GM12878 (cell line): ENCODE measurements around the gene LIMS2. TPM values are rescaled to one million over a fixed set of nuclear protein-coding genes. Genes with fewer than 3 reads are reported as not detected.

Experiments used
- ATAC-seq: fragments of 200-7000 bp; cut with Tn5 transposase; 3 replicates; pipeline ENCODE4 v1.9.1; 2020; ENCODE audit warnings: mild to moderate bottlenecking, moderate library complexity
- BruUV-seq: library from RNA; stranded (reverse); fragments of 400-500 nt; replicated peaks from 2 replicates; lab custom pipeline; 2021; lab: Mats Ljungman, UMichigan
- CTCF ChIA-PET: fragments of 300-600 bp; sonication (Branson Sonifier 250); formaldehyde crosslinking; extraction: SDS; loops from one replicate; lab custom pipeline; 2021; ENCODE audit warnings: inconsistent platforms; lab: Yijun Ruan, JAX
- POLR2A ChIA-PET: fragments of 350-600 bp; formaldehyde crosslinking; extraction: SDS; loops from one replicate; lab custom pipeline; 2021; ENCODE audit warnings: inconsistent platforms; lab: Charles Lee
- RAD21 ChIA-PET: fragments of 300-600 bp; sonication (Branson Sonifier 250); formaldehyde crosslinking; loops from one replicate; lab custom pipeline; 2023; ENCODE audit warnings: antibody characterized with exemption; ENCODE audit not compliant: unreplicated experiment; lab: Charles Lee
- SMC1A ChIA-PET: fragments of 300-600 bp; sonication (Branson Sonifier 250); formaldehyde crosslinking; loops from one replicate; lab custom pipeline; 2023; ENCODE audit not compliant: unreplicated experiment, uncharacterized antibody; lab: Charles Lee
- DNase-seq: peaks from one replicate; pipeline ENCODE4 v3.0.0-alpha.2; 2011; ENCODE audit warnings: low read depth, low spot score
- FAIRE-seq: peaks from 3 replicates; lab custom pipeline; 2011; peaks lifted over from hg19 to GRCh38; lab: Jason Lieb, UNC
- H2AFZ ChIP-seq: 2 replicates; pipeline ENCODE4 v1.6.0; 2011; ENCODE audit warnings: low read depth, low read length, control low read depth; ENCODE audit not compliant: control insufficient read depth
- H3K27ac ChIP-seq: 2 replicates; pipeline ENCODE4 v1.5.1; 2011; ENCODE audit warnings: control low read depth; ENCODE audit not compliant: control insufficient read depth, insufficient read depth
- H3K27me3 ChIP-seq, 2 experiments: replicated peaks in 1 of 2; 2 replicates each; pipeline versions ENCODE4 v1.6.0 to v1.6.1; 2011; ENCODE audit warnings: low read length in 1 of 2; ENCODE audit not compliant: control insufficient read depth in 2 of 2, insufficient read depth in 2 of 2
- H3K36me3 ChIP-seq, 2 experiments: 2 replicates each; pipeline ENCODE4 v1.5.1; 2011; ENCODE audit warnings: low read length in 1 of 2; ENCODE audit not compliant: control insufficient read depth in 2 of 2, insufficient read depth in 2 of 2
- H3K4me1 ChIP-seq: 2 replicates; pipeline ENCODE4 v1.6.1; 2011; ENCODE audit warnings: mild to moderate bottlenecking, low read length, moderate library complexity, mixed read lengths; ENCODE audit not compliant: control insufficient read depth, insufficient read depth
- H3K4me2 ChIP-seq: 2 replicates; pipeline ENCODE4 v1.6.0; 2011; ENCODE audit warnings: control low read depth; ENCODE audit not compliant: control insufficient read depth, insufficient read depth
- H3K4me3 ChIP-seq: fragments of 200-600 bp; sonication (generic); 2 replicates; pipeline ENCODE4 v1.5.1; 2016
- H3K79me2 ChIP-seq: 2 replicates; pipeline ENCODE4 v1.6.0; 2011; ENCODE audit warnings: low read length; ENCODE audit not compliant: control insufficient read depth, insufficient read depth
- H3K9ac ChIP-seq: 2 replicates; pipeline ENCODE4 v1.8.0; 2011; ENCODE audit warnings: low read length, control low read depth, mixed read lengths; ENCODE audit not compliant: control insufficient read depth, insufficient read depth
- H3K9me3 ChIP-seq: replicated peaks from 3 replicates; pipeline ENCODE4 v1.5.1; 2011; ENCODE audit warnings: mild to moderate bottlenecking, low read length; ENCODE audit not compliant: control insufficient read depth, insufficient read depth
- H4K20me1 ChIP-seq: 2 replicates; pipeline ENCODE4 v1.6.0; 2011; ENCODE audit not compliant: control insufficient read depth, insufficient read depth
- EED ChIP-seq: sonication (generic); IDR thresholded peaks from 2 replicates; pipeline ENCODE4 v1.6.1; 2016; ENCODE audit warnings: antibody characterized with exemption, low read depth
- ETV6 ChIP-seq, 2 experiments: fragments of 450-650 bp in 1 of 2; IDR thresholded peaks in 1 of 2; conservative IDR thresholded peaks in 1 of 2; 2 replicates each; pipeline ENCODE4 v1.6.1; 2014; ENCODE audit warnings: antibody characterized with exemption in 1 of 2, borderline replicate concordance in 1 of 2, low read depth in 1 of 2, mild to moderate bottlenecking in 1 of 2, moderate library complexity in 1 of 2
- EZH2 ChIP-seq: IDR thresholded peaks from 2 replicates; pipeline ENCODE4 v1.6.1; 2012; ENCODE audit warnings: low read depth, mild to moderate bottlenecking, control low read depth, inconsistent platforms, low read length, borderline replicate concordance; ENCODE audit not compliant: control insufficient read depth
- KLF5 ChIP-seq: fragments of 450-650 bp; IDR thresholded peaks from 2 replicates; pipeline ENCODE4 v1.6.1; 2014; ENCODE audit warnings: mild to moderate bottlenecking; ENCODE audit not compliant: partially characterized antibody
- MYB ChIP-seq: fragments of 150-350 bp; IDR thresholded peaks from 2 replicates; pipeline ENCODE4 v1.6.1; 2014; ENCODE audit warnings: mild to moderate bottlenecking, low read depth, low read length, borderline replicate concordance
- NKRF ChIP-seq: fragments of 450-650 bp; conservative IDR thresholded peaks from 2 replicates; pipeline ENCODE4 v1.6.1; 2017; ENCODE audit warnings: mild to moderate bottlenecking, moderate library complexity
- POLR2AphosphoS2 ChIP-seq: IDR thresholded peaks from 2 replicates; pipeline ENCODE4 v1.6.1; 2011; ENCODE audit warnings: low read depth, mild to moderate bottlenecking, low read length, improper control_type of control experiment, moderate library complexity
- SKIL ChIP-seq: fragments of 450-650 bp; IDR thresholded peaks from 2 replicates; pipeline ENCODE4 v1.6.1; 2017; ENCODE audit warnings: mild to moderate bottlenecking, low read depth, inconsistent platforms; ENCODE audit not compliant: poor library complexity, severe bottlenecking
- WGBS: methylation state at CpG from one replicate; pipeline ENCODE4 v1.1.6; 2016; ENCODE audit warnings: low lambda C conversion rate; ENCODE audit not compliant: insufficient replicate concordance, insufficient coverage; ENCODE audit errors: missing lambda C conversion rate; 5-methylcytosine and 5-hydroxymethylcytosine counted together
- in situ Hi-C: fragments of 300-500 bp; cut with MboI; formaldehyde crosslinking; loops from 9 replicates; pipeline ENCODE4 v1.14.3; 2018; ENCODE audit warnings: mixed read lengths
- intact Hi-C: fragments of 100-400 bp; cut with micrococcal nuclease; formaldehyde crosslinking; loops from one replicate; pipeline ENCODE4 v1.14.2; 2022; ENCODE audit not compliant: unreplicated experiment
- polyA plus RNA-seq, 11 experiments: library from polyadenylated mRNA; depleted of rRNA in 4 of 11; unstranded in 6 of 11; stranded (reverse) in 5 of 11; fragments of >200 nt; fragmentation: Nextera tagmentation in 4 of 11; fragmentation: Illumina TruSeq in 1 of 11; extraction: Ambion mirVana in 4 of 11; extraction: Trizol in 1 of 11; gene quantifications; 1 replicate in 1 of 11; 2 replicates in 10 of 11; pipeline versions ENCODE4 v1.2.1 to v1.2.3, GENCODE V29; 2011 to 2016; ENCODE audit warnings: inconsistent platforms in 2 of 11, missing spikeins in 2 of 11, low read depth in 1 of 11
- total RNA-seq, 4 experiments: library from RNA; depleted of rRNA in 3 of 4; stranded (reverse); fragments of >200 nt in 3 of 4; fragmentation: Illumina TruSeq in 1 of 4; extraction: Trizol in 1 of 4; gene quantifications; 2 replicates each; pipeline versions ENCODE4 v1.2.1 to v1.2.3, GENCODE V29; 2013 to 2021

Gene LIMS2
- total and polyA plus RNA-seq, 10 of the 15 experiments (the other 5 are each of a cell fraction or from before 2014, with no cell fraction given) = 0.06 to 0.81 (median 0.16) TPM; not detected in 2

GRCh38 chr2:127704641-127705390 lies 29.5 kb upstream of the LIMS2 start:
- Histone ChIP-seq H3K9me3 (no peaks in the 10 kb centered on the region), H3K9ac (no peak overlapping the region), H2AFZ (no peak overlapping the region), H3K27ac (no peak overlapping the region), H3K79me2 (peaks cover 21% of the 10 kb centered on the region), H3K36me3 (peaks cover 10 to 18% of the 10 kb centered on the region in 2 experiments; a peak in 3 of 4 replicates), H3K4me1 (peaks cover 9% of the 10 kb centered on the region), H3K4me2 (no peak overlapping the region), H3K27me3 (no peaks in the 10 kb centered on the region), H4K20me1 (no peaks in the 10 kb centered on the region), H3K4me3 (no peak overlapping the region)
- ChIA-PET RAD21 (interaction anchor here (1.0 to 5.7 kb wide), 4 partner anchors 30 to 114 kb away, joined by 3 to 53 read pairs (median 12); no protein-coding TSS in a partner anchor), SMC1A (interaction anchor here (0.6 to 3.2 kb wide), 18 partner anchors 8 to 561 kb away, joined by 3 to 12 read pairs (median 4); no protein-coding TSS in a partner anchor), CTCF (interaction anchor here (0.9 to 3.3 kb wide), 4 partner anchors 9 to 117 kb away, joined by 3 to 9 read pairs (median 5); partner anchors contain the start of gene WDR33), POLR2A (interaction anchor here (1.2 to 2.3 kb wide), 4 partner anchors 20 to 107 kb away, joined by 3 to 8 read pairs (median 4); partner anchors contain the start of gene WDR33)
- in situ Hi-C loops = no loop called here
- no peak for ATAC-seq
- DNase-seq = no peak
- WGBS = 89% methylated on average over 5 of the region's 5 CpGs
- no peak for TF ChIP-seq MYB
- BruUV-seq = no TSS peak
- no peak for FAIRE-seq
- intact Hi-C loops = loop anchor here (5.0 kb wide), 5 partner anchors 37 to 322 kb away; partner anchors contain the start of genes IWS1, POLR2D and SAP130

- H3K9me3 ChIP-seq = no peaks in the 10 kb centered on the region
- ChIA-PET CTCF (interaction anchor here (1.4 to 3.3 kb wide), 4 partner anchors 11 to 108 kb away, joined by 3 to 9 read pairs (median 6); partner anchors contain the start of gene WDR33), RAD21 (interaction anchor here (0.8 to 5.7 kb wide), 7 partner anchors 31 to 108 kb away, joined by 3 to 53 read pairs (median 10); no protein-coding TSS in a partner anchor), POLR2A (interaction anchor here (0.6 to 2.1 kb wide), 6 partner anchors 11 to 127 kb away, joined by 3 to 9 read pairs (median 4); no protein-coding TSS in a partner anchor), SMC1A (interaction anchor here (0.6 to 3.2 kb wide), 16 partner anchors 11 to 119 kb away, joined by 3 to 17 read pairs (median 4); no protein-coding TSS in a partner anchor)
- DNase-seq = no peak
- no peak for FAIRE-seq
- peak overlapping the region; percentile 71 for H3K4me3 ChIP-seq
- 88% methylated on average over 5 of the region's 5 CpGs for WGBS
- H3K9ac ChIP-seq = no peak overlapping the region
- intact Hi-C loops = loop anchor here (5.0 kb wide), 5 partner anchors 39 to 324 kb away; partner anchors contain the start of genes IWS1, POLR2D and SAP130
- no peak overlapping the region for H3K27ac ChIP-seq
- no peak overlapping the region for H2AFZ ChIP-seq
- H3K79me2 ChIP-seq = peaks cover 21% of the 10 kb centered on the region
- BruUV-seq = no TSS peak
- no peaks in the 10 kb centered on the region for H3K27me3 ChIP-seq
- peaks cover 9% of the 10 kb centered on the region for H3K4me1 ChIP-seq
- in situ Hi-C loops = no loop called here
- no peaks in the 10 kb centered on the region for H4K20me1 ChIP-seq
- H3K36me3 ChIP-seq = peaks cover 7 to 10% of the 10 kb centered on the region in 2 experiments; a peak in 3 of 4 replicates
- peak overlapping the region; percentile 93 for H3K4me2 ChIP-seq
- ATAC-seq = no peak
- TF ChIP-seq EZH2 (no peak), SKIL (no peak), NKRF (no peak), ETV6 (conservative IDR thresholded peaks at IDR 0.05 in 1 of 2, IDR thresholded peaks at IDR 0.05 in 1 of 2; ENCODE audit: borderline replicate concordance in 1 of 2, low read depth in 1 of 2) (no peak), KLF5 (no peak), POLR2AphosphoS2 (no peak), EED (no peak)
Observed at GRCh38 chr2:127703282-127703681, 28.0 kb upstream of the LIMS2 start.
